Activated CD8-positive, alpha-beta memory T cell treated with anti-CD3 and anti-CD28 coated beads for 24 hours (primary cell): ENCODE measurements around the gene GMEB2.
"Not testable (repeated sequence)": the region's sequence is repeated elsewhere in the genome, so short reads cannot be mapped to it uniquely, and the experiment has no call there.

Experiments used
- DNase-seq: peaks from one replicate; pipeline ENCODE4 v3.0.0-alpha.2; 2020

Gene GMEB2

GRCh38 chr20:63610581-63611435 lies 16.1 kb downstream of the GMEB2 start:
- DNase-seq = no peak

GRCh38 chr20:63606686-63607085 lies 20.2 kb downstream of the GMEB2 start:
- DNase-seq = no peak

GRCh38 chr20:63602321-63602720 lies 24.6 kb downstream of the GMEB2 start:
- no peak for DNase-seq

- DNase-seq = not testable (repeated sequence)
These were observed 25.2 kb downstream of the GMEB2 start for GRCh38 chr20:63601679-63602078.

- no peak for DNase-seq
These were observed 27.4 kb downstream of the GMEB2 start for GRCh38 chr20:63599396-63600050.

- DNase-seq = no peak
These were observed 28.2 kb downstream of the GMEB2 start for GRCh38 chr20:63598479-63599395.

GRCh38 chr20:63597651-63598478 lies 29.0 kb downstream of the GMEB2 start:
- no peak for DNase-seq

- DNase-seq = no peak
These were observed 30.5 kb downstream of the GMEB2 start for GRCh38 chr20:63596423-63596822.

GRCh38 chr20:63595416-63596127 lies 31.3 kb downstream of the GMEB2 start:
- no peak for DNase-seq

- no peak for DNase-seq
These were observed 32.8 kb downstream of the GMEB2 start for GRCh38 chr20:63594043-63594561.

- no peak for DNase-seq
These were observed 34.2 kb downstream of the GMEB2 start for GRCh38 chr20:63592661-63593060.

GRCh38 chr20:63591786-63592355 lies 35.0 kb downstream of the GMEB2 start:
- no peak for DNase-seq

- no peak for DNase-seq
These were observed 35.8 kb downstream of the GMEB2 start for GRCh38 chr20:63591147-63591533.

GRCh38 chr20:63590218-63591146 lies 36.4 kb downstream of the GMEB2 start:
- no peak for DNase-seq

- DNase-seq = no peak
These were observed 37.4 kb downstream of the GMEB2 start for GRCh38 chr20:63589261-63590217.

- DNase-seq = no peak
These were observed 38.3 kb downstream of the GMEB2 start for GRCh38 chr20:63588641-63589041.

GRCh38 chr20:63587776-63588591 lies 38.9 kb downstream of the GMEB2 start:
- no peak for DNase-seq

GRCh38 chr20:63587256-63587655 lies 39.6 kb downstream of the GMEB2 start:
- DNase-seq = no peak
